ENCODE measurements around the gene SLC47A2. TPM values are rescaled to one million over a fixed set of nuclear protein-coding genes. Genes with fewer than 3 reads are reported as not detected.

Gene SLC47A2
- total and polyA plus RNA-seq, 2 of the 13 experiments (the other 11 are each of a cell fraction or from before 2014, with no cell fraction given), result 0.04 TPM; not detected in 1

GRCh38 chr17:19733953-19734526, 17.7 kb upstream of the SLC47A2 start (continued):
- TF ChIP-seq, protein P1, sequence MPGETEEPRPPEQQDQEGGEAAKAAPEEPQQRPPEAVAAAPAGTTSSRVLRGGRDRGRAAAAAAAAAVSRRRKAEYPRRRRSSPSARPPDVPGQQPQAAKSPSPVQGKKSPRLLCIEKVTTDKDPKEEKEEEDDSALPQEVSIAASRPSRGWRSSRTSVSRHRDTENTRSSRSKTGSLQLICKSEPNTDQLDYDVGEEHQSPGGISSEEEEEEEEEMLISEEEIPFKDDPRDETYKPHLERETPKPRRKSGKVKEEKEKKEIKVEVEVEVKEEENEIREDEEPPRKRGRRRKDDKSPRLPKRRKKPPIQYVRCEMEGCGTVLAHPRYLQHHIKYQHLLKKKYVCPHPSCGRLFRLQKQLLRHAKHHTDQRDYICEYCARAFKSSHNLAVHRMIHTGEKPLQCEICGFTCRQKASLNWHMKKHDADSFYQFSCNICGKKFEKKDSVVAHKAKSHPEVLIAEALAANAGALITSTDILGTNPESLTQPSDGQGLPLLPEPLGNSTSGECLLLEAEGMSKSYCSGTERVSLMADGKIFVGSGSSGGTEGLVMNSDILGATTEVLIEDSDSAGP (CRISPR knock-in tag; IDR thresholded peaks at IDR 0.05; ENCODE audit: borderline replicate concordance), result no peak
- TF ChIP-seq DR1 (CRISPR knock-in tag; IDR thresholded peaks at IDR 0.05) (no peak), BATF2 (CRISPR knock-in tag; IDR thresholded peaks at IDR 0.05) (no peak), PBX2 (CRISPR knock-in tag; IDR thresholded peaks at IDR 0.05) (no peak), ZNF224 (CRISPR knock-in tag; IDR thresholded peaks at IDR 0.05) (no peak), NFYB (CRISPR knock-in tag; IDR thresholded peaks at IDR 0.05) (no peak), KLF9 (CRISPR knock-in tag; IDR thresholded peaks at IDR 0.05; ENCODE audit: low read depth) (no peak), ARID2 (CRISPR knock-in tag; IDR thresholded peaks at IDR 0.05; ENCODE audit: borderline replicate concordance) (no peak), ZNF121 (CRISPR knock-in tag; IDR thresholded peaks at IDR 0.05) (0 out of 2 replicates have a peak, but pooled peaks have one; percentile 13), FOXC1 (CRISPR knock-in tag; IDR thresholded peaks at IDR 0.05; ENCODE audit: borderline replicate concordance) (no peak), KDM5B (CRISPR knock-in tag; IDR thresholded peaks at IDR 0.05; ENCODE audit: borderline replicate concordance) (0 out of 2 replicates have a peak, but pooled peaks have one; percentile 34), SIX1 (CRISPR knock-in tag; IDR thresholded peaks at IDR 0.05; ENCODE audit: borderline replicate concordance) (peak; percentile 77; the same call in 1 of the 2 replicates), ZKSCAN8 (CRISPR knock-in tag; IDR thresholded peaks at IDR 0.05; ENCODE audit: borderline replicate concordance) (peak; percentile 21; the same call in 1 of the 2 replicates), FOXA1 (IDR thresholded peaks at IDR 0.05) (peak; percentile 42; the same call in 1 of the 2 replicates), FOXA1 (CRISPR knock-in tag; IDR thresholded peaks at IDR 0.05) (peak; percentile 80), ZNF367 (CRISPR knock-in tag; IDR thresholded peaks at IDR 0.05; ENCODE audit: borderline replicate concordance) (no peak), REXO4 (CRISPR knock-in tag; IDR thresholded peaks at IDR 0.05; ENCODE audit: borderline replicate concordance) (no peak), YY1 (IDR thresholded peaks at IDR 0.05; ENCODE audit: insufficient read depth, insufficient replicate concordance, low read depth, low read length) (no peak), ZGPAT (CRISPR knock-in tag; IDR thresholded peaks at IDR 0.05) (peak; percentile 72), ZNF737 (CRISPR knock-in tag; IDR thresholded peaks at IDR 0.05; ENCODE audit: borderline replicate concordance) (no peak), ZNF329 (CRISPR knock-in tag; IDR thresholded peaks at IDR 0.05; ENCODE audit: low read depth) (no peak), ASH2L (IDR thresholded peaks at IDR 0.05; ENCODE audit: insufficient read length, low read depth, low read length) (peak; percentile 84), ZNF431 (CRISPR knock-in tag; IDR thresholded peaks at IDR 0.05; ENCODE audit: borderline replicate concordance, low read depth) (no peak), PAX8 (CRISPR knock-in tag; IDR thresholded peaks at IDR 0.05; ENCODE audit: borderline replicate concordance) (no peak)
- TF ChIP-seq, protein P2, sequence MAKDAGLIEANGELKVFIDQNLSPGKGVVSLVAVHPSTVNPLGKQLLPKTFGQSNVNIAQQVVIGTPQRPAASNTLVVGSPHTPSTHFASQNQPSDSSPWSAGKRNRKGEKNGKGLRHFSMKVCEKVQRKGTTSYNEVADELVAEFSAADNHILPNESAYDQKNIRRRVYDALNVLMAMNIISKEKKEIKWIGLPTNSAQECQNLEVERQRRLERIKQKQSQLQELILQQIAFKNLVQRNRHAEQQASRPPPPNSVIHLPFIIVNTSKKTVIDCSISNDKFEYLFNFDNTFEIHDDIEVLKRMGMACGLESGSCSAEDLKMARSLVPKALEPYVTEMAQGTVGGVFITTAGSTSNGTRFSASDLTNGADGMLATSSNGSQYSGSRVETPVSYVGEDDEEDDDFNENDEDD (CRISPR knock-in tag; IDR thresholded peaks at IDR 0.05; ENCODE audit: borderline replicate concordance), result no peak; the same call in 1 of the 2 replicates
